ENCODE data around the gene PJVK. TPM values are rescaled to one million over a fixed set of nuclear protein-coding genes. Genes with fewer than 3 reads are reported as not detected.

Gene PJVK
- total and polyA plus RNA-seq, 9 of the 15 experiments (the other 6 are each of a cell fraction or from before 2014, with no cell fraction given) = 0.11 to 1.5 (median 0.73) TPM

DNA sequence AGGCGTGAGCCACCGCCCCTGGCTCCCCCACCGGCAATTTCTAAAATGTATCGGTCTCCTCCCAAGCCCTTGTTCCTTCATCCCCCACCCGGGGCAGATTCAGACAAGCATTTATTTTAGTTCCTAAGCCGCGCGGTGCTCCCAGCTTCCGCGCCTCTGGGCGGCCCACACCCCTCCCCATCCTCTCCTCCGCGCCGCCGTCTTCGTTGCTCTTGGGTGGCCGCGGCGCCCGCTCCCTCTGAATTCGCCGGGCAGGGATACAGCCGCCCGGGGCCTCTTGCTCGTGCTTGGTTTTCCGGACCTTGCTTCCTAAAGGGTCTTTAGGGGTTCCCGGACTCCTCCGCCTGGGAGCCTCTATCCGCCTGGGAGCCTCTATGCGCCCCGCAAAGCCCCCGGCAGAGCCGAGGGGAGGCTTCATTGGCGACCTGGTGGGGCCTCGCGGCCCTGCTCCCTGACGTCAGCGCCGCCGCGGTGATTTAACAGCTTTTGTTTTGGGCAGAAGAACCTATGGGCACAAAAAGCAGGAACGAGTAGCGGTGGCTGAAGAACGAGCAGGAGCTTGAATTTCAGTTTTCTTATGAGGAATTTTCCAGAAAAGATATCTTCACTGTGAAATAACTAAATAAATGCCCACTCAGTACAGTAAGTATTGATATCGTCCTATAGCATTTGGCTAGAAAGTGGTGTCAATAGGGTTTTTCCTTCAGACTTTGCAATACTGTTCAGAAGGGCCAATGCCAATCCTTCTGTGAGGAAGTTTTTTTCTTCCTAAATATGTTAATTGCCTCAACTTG is 37.5 kb upstream of the PJVK start (continued):
- TF ChIP-seq RREB1 (CRISPR knock-in tag; IDR thresholded peaks at IDR 0.05) (peak; percentile 77; the same call in 1 of the 2 replicates), ZNF134 (CRISPR knock-in tag; conservative IDR thresholded peaks at IDR 0.05) (0 out of 2 replicates have a peak, but pooled peaks have one; percentile 11), ZNF347 (CRISPR knock-in tag; IDR thresholded peaks at IDR 0.05; ENCODE audit: low read depth) (no peak), LCOR (CRISPR knock-in tag; IDR thresholded peaks at IDR 0.05) (peak; percentile 78), HNRNPLL (IDR thresholded peaks at IDR 0.05; ENCODE audit: low read depth, low read length, poor library complexity, severe bottlenecking) (peak; percentile 38), ZNF584 (CRISPR knock-in tag; IDR thresholded peaks at IDR 0.05; ENCODE audit: low read depth) (0 out of 2 replicates have a peak, but pooled peaks have one; percentile 3), TEAD4 (IDR thresholded peaks at IDR 0.05; ENCODE audit: low read length) (no peak), TEAD4 (CRISPR knock-in tag; IDR thresholded peaks at IDR 0.05; ENCODE audit: borderline replicate concordance) (no peak), HCFC1 (IDR thresholded peaks at IDR 0.05; ENCODE audit: low read depth, low read length) (0 out of 2 replicates have a peak, but pooled peaks have one; percentile 39), DMBX1 (CRISPR knock-in tag; IDR thresholded peaks at IDR 0.05; ENCODE audit: borderline replicate concordance) (peak; percentile 69; the same call in 1 of the 2 replicates), ZNF717 (CRISPR knock-in tag; IDR thresholded peaks at IDR 0.05) (no peak), DACH1 (IDR thresholded peaks at IDR 0.05; ENCODE audit: partially characterized antibody) (peak; percentile 48), HMG20A (CRISPR knock-in tag; conservative IDR thresholded peaks at IDR 0.05) (no peak), MAFK (IDR thresholded peaks at IDR 0.05; ENCODE audit: low read length) (no peak; the same call in 1 of the 2 replicates), ZBTB17 (CRISPR knock-in tag; IDR thresholded peaks at IDR 0.05) (0 out of 2 replicates have a peak, but pooled peaks have one; percentile 52), SP1 (CRISPR knock-in tag; IDR thresholded peaks at IDR 0.05) (peak; percentile 59; the same call in 1 of the 2 replicates), PHB (CRISPR knock-in tag; IDR thresholded peaks at IDR 0.05) (no peak)
- TF ChIP-seq, protein P1, sequence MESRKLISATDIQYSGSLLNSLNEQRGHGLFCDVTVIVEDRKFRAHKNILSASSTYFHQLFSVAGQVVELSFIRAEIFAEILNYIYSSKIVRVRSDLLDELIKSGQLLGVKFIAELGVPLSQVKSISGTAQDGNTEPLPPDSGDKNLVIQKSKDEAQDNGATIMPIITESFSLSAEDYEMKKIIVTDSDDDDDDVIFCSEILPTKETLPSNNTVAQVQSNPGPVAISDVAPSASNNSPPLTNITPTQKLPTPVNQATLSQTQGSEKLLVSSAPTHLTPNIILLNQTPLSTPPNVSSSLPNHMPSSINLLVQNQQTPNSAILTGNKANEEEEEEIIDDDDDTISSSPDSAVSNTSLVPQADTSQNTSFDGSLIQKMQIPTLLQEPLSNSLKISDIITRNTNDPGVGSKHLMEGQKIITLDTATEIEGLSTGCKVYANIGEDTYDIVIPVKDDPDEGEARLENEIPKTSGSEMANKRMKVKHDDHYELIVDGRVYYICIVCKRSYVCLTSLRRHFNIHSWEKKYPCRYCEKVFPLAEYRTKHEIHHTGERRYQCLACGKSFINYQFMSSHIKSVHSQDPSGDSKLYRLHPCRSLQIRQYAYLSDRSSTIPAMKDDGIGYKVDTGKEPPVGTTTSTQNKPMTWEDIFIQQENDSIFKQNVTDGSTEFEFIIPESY (CRISPR knock-in tag; IDR thresholded peaks at IDR 0.05) = no peak
- TF ChIP-seq, protein P2, sequence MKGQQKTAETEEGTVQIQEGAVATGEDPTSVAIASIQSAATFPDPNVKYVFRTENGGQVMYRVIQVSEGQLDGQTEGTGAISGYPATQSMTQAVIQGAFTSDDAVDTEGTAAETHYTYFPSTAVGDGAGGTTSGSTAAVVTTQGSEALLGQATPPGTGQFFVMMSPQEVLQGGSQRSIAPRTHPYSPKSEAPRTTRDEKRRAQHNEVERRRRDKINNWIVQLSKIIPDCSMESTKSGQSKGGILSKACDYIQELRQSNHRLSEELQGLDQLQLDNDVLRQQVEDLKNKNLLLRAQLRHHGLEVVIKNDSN (CRISPR knock-in tag; IDR thresholded peaks at IDR 0.05) = no peak

Data from K562 (cell line).